Heart left ventricle (tissue), 13 donors: ENCODE results near the gene ZNF217.

Experiments
- CTCF ChIP-seq, 12 donors: fragments of 200-600 bp; sonication (generic) in 4 of 12; IDR thresholded peaks; one replicate each; pipeline versions ENCODE4 v1.5.0 to v1.8.0; 2018 to 2022; ENCODE audit warnings: antibody characterized with exemption in 12 of 12, mild to moderate bottlenecking in 5 of 12
- POLR2A ChIP-seq, 2 donors: fragments of 450-650 bp; IDR thresholded peaks; one replicate each; pipeline ENCODE4 v1.6.1; 2017; ENCODE audit warnings: antibody characterized with exemption in 2 of 2, mild to moderate bottlenecking in 2 of 2, moderate library complexity in 2 of 2
- donor health status: ischemic (EF 13 %, LVEDD 7.1; RV severe dilation, severe dysfunction).
- donor health status: DM: no; HTN: yes; CAD: no.
- donor health status: DM: no; HTN: no; CAD: no.
- donor health status: ischemic (EF 25% LVEDD 6.9; RV normal size, moderate dysfunction).
- donor health status: ischemic (EF 25% LVEDD 5.7; RV mildly dilated, moderate dysfunction).
- donor health status: ischemic (EF 35%, LVEDD 5.7; RV mildly dilated, moderate dysfunction).
- donor health status: nonischemic (EF 11% LVEDD 7.7; RV severe dilation, severe dysfunction).
- donor health status: DM: yes; HTN: yes; CAD: no.
- donor health status: PGD.
- donor health status: ischemic (EF 29% LVEDD 5.4; RV normal size, mild dysfunction).
- donor health status: nonischemic (EF 23%, LVEDD 6.1; RV moderate dilation, normal function).

- TF ChIP-seq CTCF (IDR thresholded peaks at IDR 0.05): no peak
- TF ChIP-seq POLR2A (IDR thresholded peaks at IDR 0.05): no peak
These were observed 18.8 kb downstream of the ZNF217 start for GRCh38 chr20:53574819-53575218.
